Fibroblast of lung (primary cell): ENCODE measurements around the gene DHRS4. TPM values are rescaled to one million over a fixed set of nuclear protein-coding genes. Genes with fewer than 3 reads are reported as not detected.
"Not testable (repeated sequence)": the region's sequence is repeated elsewhere in the genome, so short reads cannot be mapped to it uniquely, and the experiment has no call there.

Source experiments
- DNase-seq, 2 donors: peaks; one replicate each; pipeline versions ENCODE4 v3.0.0 to v3.0.0-alpha.2; 2010; ENCODE audit warnings: low read depth in 2 of 2
- H2AFZ ChIP-seq: 2 replicates; pipeline ENCODE4 v1.5.1; 2012; ENCODE audit warnings: low read length, control low read depth, inconsistent platforms
- H3K27ac ChIP-seq: 2 replicates; pipeline ENCODE4 v1.5.1; 2011; ENCODE audit warnings: low read length, control low read depth; ENCODE audit not compliant: insufficient read depth
- H3K27me3 ChIP-seq: 2 replicates; pipeline ENCODE4 v1.5.1; 2011; ENCODE audit warnings: mild to moderate bottlenecking, low read length; ENCODE audit not compliant: control insufficient read depth, insufficient read depth
- H3K36me3 ChIP-seq: 2 replicates; pipeline ENCODE4 v1.5.1; 2011; ENCODE audit warnings: low read length; ENCODE audit not compliant: control insufficient read depth, insufficient read depth
- H3K4me1 ChIP-seq: 2 replicates; pipeline ENCODE4 v1.5.1; 2011; ENCODE audit warnings: low read length; ENCODE audit not compliant: control insufficient read depth, insufficient read depth; ENCODE audit errors: extremely low read depth
- H3K4me2 ChIP-seq: 2 replicates; pipeline ENCODE4 v1.5.1; 2011; ENCODE audit warnings: low read length, control low read depth; ENCODE audit not compliant: insufficient read depth; ENCODE audit errors: extremely low read depth
- H3K4me3 ChIP-seq, 4 experiments: fragments of 200-600 bp in 1 of 4; sonication (generic) in 1 of 4; replicated peaks in 1 of 4; 2 replicates each; pipeline ENCODE4 v1.5.1; 2011 to 2016; ENCODE audit warnings: low read length in 4 of 4, low read depth in 3 of 4, mild to moderate bottlenecking in 3 of 4, control low read depth in 2 of 4, inconsistent platforms in 1 of 4, mixed read lengths in 1 of 4; ENCODE audit not compliant: insufficient read depth in 1 of 4; ENCODE audit errors: control extremely low read depth in 1 of 4
- H3K79me2 ChIP-seq: 2 replicates; pipeline ENCODE4 v1.5.1; 2012; ENCODE audit warnings: mild to moderate bottlenecking, low read length, inconsistent platforms; ENCODE audit not compliant: control insufficient read depth, insufficient read depth
- H3K9ac ChIP-seq: 2 replicates; pipeline ENCODE4 v1.5.1; 2011; ENCODE audit warnings: mild to moderate bottlenecking, low read length, control low read depth; ENCODE audit not compliant: insufficient read depth
- H3K9me3 ChIP-seq: 2 replicates; pipeline ENCODE4 v1.5.1; 2012; ENCODE audit warnings: low read depth, low read length; ENCODE audit not compliant: control insufficient read depth, insufficient read depth
- H4K20me1 ChIP-seq: 2 replicates; pipeline ENCODE4 v1.5.1; 2011; ENCODE audit warnings: low read length; ENCODE audit not compliant: control insufficient read depth, insufficient read depth; ENCODE audit errors: extremely low read depth
- EZH2 ChIP-seq: IDR thresholded peaks from 2 replicates; pipeline ENCODE4 v1.5.1; 2012; ENCODE audit warnings: low read length, control low read depth, mild to moderate bottlenecking; ENCODE audit errors: missing control alignments
- polyA plus RNA-seq, 2 donors: library from polyadenylated mRNA; depleted of rRNA in 1 of 2; stranded (reverse) in 1 of 2; unstranded in 1 of 2; fragments of >200 nt; gene quantifications; 2 replicates each; pipeline ENCODE4 v1.2.1, GENCODE V29; 2011 to 2012; ENCODE audit warnings: missing spikeins in 1 of 2
- total RNA-seq: library from RNA; depleted of rRNA; stranded (reverse); fragments of >200 nt; gene quantifications from 2 replicates; pipeline ENCODE4 v1.2.1, GENCODE V29; 2014
- TF ChIP-seq, protein P1 (sequence below), 2 donors: IDR thresholded peaks in 1 of 2; conservative IDR thresholded peaks in 1 of 2; 1 replicate in 1 of 2; 2 replicates in 1 of 2; pipeline ENCODE4 v1.5.1; 2011 to 2012; ENCODE audit warnings: low read length in 2 of 2, control low read depth in 1 of 2, inconsistent platforms in 1 of 2, low read depth in 1 of 2, mild to moderate bottlenecking in 1 of 2

DHRS4 gene
- total and polyA plus RNA-seq, 2 donors (not counting 1 experiment from before 2014, with no cell fraction given) = 30.5 to 54.7 TPM

DNA sequence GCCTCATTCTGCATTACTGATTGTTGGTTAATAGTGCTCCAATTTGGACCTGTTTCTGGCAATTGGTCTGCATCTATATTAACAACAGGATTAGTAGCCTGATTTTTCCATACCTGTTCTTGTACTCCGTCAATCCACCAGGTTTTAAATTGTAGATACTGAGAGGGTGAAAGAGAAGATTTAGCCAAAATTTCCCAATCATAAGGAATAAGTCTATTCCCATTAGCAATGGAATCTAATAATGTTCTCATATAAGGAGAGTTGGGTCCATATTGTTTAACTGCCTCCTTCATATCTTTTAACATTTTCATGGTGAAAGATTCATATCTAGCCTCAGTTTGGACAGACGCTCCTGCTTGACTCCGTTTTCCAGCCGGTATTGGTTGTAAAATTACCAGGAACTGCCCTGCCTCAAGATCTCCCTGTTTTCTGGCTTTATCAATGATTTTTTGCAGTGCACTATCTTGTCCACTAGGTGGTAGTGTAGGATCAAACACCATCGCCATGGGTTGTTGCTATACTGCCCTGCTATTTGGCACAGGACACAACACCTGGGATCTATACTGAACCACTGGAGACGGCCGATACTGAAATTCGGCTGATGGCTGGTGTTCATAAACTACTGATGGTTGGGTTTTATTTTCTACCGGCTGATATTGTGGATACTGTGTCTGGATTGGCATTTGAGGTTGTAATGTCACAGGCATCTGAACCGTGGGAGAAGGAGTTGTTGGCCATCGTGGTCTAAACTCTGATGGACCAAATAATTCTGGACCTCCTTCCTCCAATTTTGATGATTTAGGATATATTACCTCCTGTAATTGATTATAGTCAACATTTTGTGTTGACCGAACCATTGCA, 60.3 kb downstream of the DHRS4 start:
- TF ChIP-seq, protein P1, sequence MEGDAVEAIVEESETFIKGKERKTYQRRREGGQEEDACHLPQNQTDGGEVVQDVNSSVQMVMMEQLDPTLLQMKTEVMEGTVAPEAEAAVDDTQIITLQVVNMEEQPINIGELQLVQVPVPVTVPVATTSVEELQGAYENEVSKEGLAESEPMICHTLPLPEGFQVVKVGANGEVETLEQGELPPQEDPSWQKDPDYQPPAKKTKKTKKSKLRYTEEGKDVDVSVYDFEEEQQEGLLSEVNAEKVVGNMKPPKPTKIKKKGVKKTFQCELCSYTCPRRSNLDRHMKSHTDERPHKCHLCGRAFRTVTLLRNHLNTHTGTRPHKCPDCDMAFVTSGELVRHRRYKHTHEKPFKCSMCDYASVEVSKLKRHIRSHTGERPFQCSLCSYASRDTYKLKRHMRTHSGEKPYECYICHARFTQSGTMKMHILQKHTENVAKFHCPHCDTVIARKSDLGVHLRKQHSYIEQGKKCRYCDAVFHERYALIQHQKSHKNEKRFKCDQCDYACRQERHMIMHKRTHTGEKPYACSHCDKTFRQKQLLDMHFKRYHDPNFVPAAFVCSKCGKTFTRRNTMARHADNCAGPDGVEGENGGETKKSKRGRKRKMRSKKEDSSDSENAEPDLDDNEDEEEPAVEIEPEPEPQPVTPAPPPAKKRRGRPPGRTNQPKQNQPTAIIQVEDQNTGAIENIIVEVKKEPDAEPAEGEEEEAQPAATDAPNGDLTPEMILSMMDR (conservative IDR thresholded peaks at IDR 0.05 in 1 of 2, IDR thresholded peaks at IDR 0.05 in 1 of 2; ENCODE audit: low read depth in 1 of 2, low read length in 2 of 2) = peak; percentile 89 to 92
- TF ChIP-seq EZH2 = no peak
- H4K20me1 ChIP-seq = no peaks in the 10 kb centered on the region
- H3K27me3 ChIP-seq = no peaks in the 10 kb centered on the region
- H3K9me3 ChIP-seq = no peaks in the 10 kb centered on the region
- no peaks in the 10 kb centered on the region for H3K36me3 ChIP-seq
- H3K9ac ChIP-seq = no peak overlapping the region
- no peak overlapping the region for H2AFZ ChIP-seq
- no peaks in the 10 kb centered on the region for H3K79me2 ChIP-seq
- no peak overlapping the region for H3K4me3 ChIP-seq
- H3K27ac ChIP-seq = no peak overlapping the region
- peak; percentile 50 to 76 for DNase-seq
- no peaks in the 10 kb centered on the region for H3K4me1 ChIP-seq
- no peak overlapping the region for H3K4me2 ChIP-seq

DNA sequence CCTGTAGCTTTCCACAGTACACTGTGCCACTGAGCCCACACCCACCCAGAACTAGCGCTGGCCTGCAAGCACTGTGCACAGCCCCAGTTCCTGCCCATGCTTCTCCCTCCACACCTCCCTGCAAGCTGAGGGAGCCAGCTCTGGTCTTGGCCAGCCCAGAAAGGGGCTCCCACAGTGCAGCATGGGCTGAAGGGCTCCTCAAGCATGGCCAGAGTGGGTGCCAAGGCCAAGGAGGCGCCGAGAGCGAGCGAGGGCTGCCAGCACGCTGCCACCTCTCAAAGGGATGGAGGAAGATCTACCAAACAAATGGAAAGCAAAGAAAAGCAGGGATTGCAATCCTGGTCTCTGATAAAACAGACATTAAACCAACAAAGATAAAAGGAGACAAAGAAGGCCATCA, 62.2 kb downstream of the DHRS4 start:
- not testable (repeated sequence) for H3K36me3 ChIP-seq, H3K4me3 ChIP-seq, H3K27ac ChIP-seq, DNase-seq, H3K9ac ChIP-seq, H2AFZ ChIP-seq, H3K27me3 ChIP-seq, H4K20me1 ChIP-seq, H3K4me1 ChIP-seq, H3K79me2 ChIP-seq, H3K9me3 ChIP-seq, H3K4me2 ChIP-seq

Other genes starting within 250 kb of the DHRS4 start
- gene DHRS4L2, start 35.2 kb downstream of the DHRS4 start, total RNA-seq = 16.7 and 22.6 TPM in 2 replicates
- 12.7 and 12.8 TPM in 2 replicates for gene DHRS4L2, start 35.2 kb downstream of the DHRS4 start, polyA plus RNA-seq
- gene CARMIL3, start 98.2 kb downstream of the DHRS4 start, total RNA-seq = 0.17 and 0.26 TPM in 2 replicates
- gene CARMIL3, start 98.2 kb downstream of the DHRS4 start, polyA plus RNA-seq = 0.11 TPM in 1 of 2 replicates, not detected in the other
- gene CPNE6, start 117.8 kb downstream of the DHRS4 start, total RNA-seq = not detected in 2 replicates
- gene CPNE6, start 117.8 kb downstream of the DHRS4 start, polyA plus RNA-seq = not detected in 2 replicates
- 33.9 and 71.3 TPM in 2 replicates for gene PCK2, start 140.5 kb downstream of the DHRS4 start, total RNA-seq
- 12.7 and 15.9 TPM in 2 replicates for gene PCK2, start 140.5 kb downstream of the DHRS4 start, polyA plus RNA-seq
- 52.9 and 68.0 TPM in 2 replicates for gene DCAF11, start 161.0 kb downstream of the DHRS4 start, total RNA-seq
- 18.4 and 21.7 TPM in 2 replicates for gene DCAF11, start 161.0 kb downstream of the DHRS4 start, polyA plus RNA-seq
- 0.77 and 0.99 TPM in 2 replicates for gene NRL, start 161.2 kb downstream of the DHRS4 start, total RNA-seq
- 0.45 and 0.49 TPM in 2 replicates for gene NRL, start 161.2 kb downstream of the DHRS4 start, polyA plus RNA-seq
- gene FITM1, start 176.9 kb downstream of the DHRS4 start, total RNA-seq = under 0.01 TPM in 1 of 2 replicates, not detected in the other
- gene FITM1, start 176.9 kb downstream of the DHRS4 start, polyA plus RNA-seq = not detected in 2 replicates
- 172 and 177 TPM in 2 replicates for gene PSME1, start 182.4 kb downstream of the DHRS4 start, total RNA-seq
- gene PSME1, start 182.4 kb downstream of the DHRS4 start, polyA plus RNA-seq = 221 and 266 TPM in 2 replicates
- gene EMC9, start 187.8 kb downstream of the DHRS4 start, total RNA-seq = 12.3 and 18.0 TPM in 2 replicates
- 6.6 and 10.2 TPM in 2 replicates for gene EMC9, start 187.8 kb downstream of the DHRS4 start, polyA plus RNA-seq
- gene PSME2, start 192.8 kb downstream of the DHRS4 start, total RNA-seq = 82.7 and 148 TPM in 2 replicates
- 132 and 175 TPM in 2 replicates for gene PSME2, start 192.8 kb downstream of the DHRS4 start, polyA plus RNA-seq
- gene RNF31, start 193.7 kb downstream of the DHRS4 start, total RNA-seq = 25.4 and 30.3 TPM in 2 replicates
- 9.2 and 14.8 TPM in 2 replicates for gene RNF31, start 193.7 kb downstream of the DHRS4 start, polyA plus RNA-seq
- gene IRF9, start 207.5 kb downstream of the DHRS4 start, total RNA-seq = 110 and 142 TPM in 2 replicates
- 70.4 and 79.9 TPM in 2 replicates for gene IRF9, start 207.5 kb downstream of the DHRS4 start, polyA plus RNA-seq
- 0.51 and 1.8 TPM in 2 replicates for gene REC8, start 218.3 kb downstream of the DHRS4 start, total RNA-seq
- 1.5 and 2.2 TPM in 2 replicates for gene REC8, start 218.3 kb downstream of the DHRS4 start, polyA plus RNA-seq
- gene IPO4, start 235.0 kb downstream of the DHRS4 start, total RNA-seq = 22.6 and 25.3 TPM in 2 replicates
- 12.4 and 27.8 TPM in 2 replicates for gene IPO4, start 235.0 kb downstream of the DHRS4 start, polyA plus RNA-seq
- gene TM9SF1, start 241.7 kb downstream of the DHRS4 start, total RNA-seq = 49.6 and 61.6 TPM in 2 replicates
- gene TM9SF1, start 241.7 kb downstream of the DHRS4 start, polyA plus RNA-seq = 60.9 and 65.1 TPM in 2 replicates